Left forelimb (tissue), 1 donor: ENCODE data around the gene LOC128125822.
A peak's percentile ranks its signal among the peaks of the same experiment; 100 is the strongest.
"Not testable (repeated sequence)": the region's sequence is repeated elsewhere in the genome, so short reads cannot be mapped to it uniquely, and the experiment has no call there.

ENCODE experiments used
- DNase-seq: peaks from one replicate; pipeline ENCODE4 v3.0.0-alpha.2; 2018; ENCODE audit warnings: low spot score

Gene LOC128125822

GRCh38 chr6:63582579-63583231, 10.4 kb downstream of the LOC128125822 start:
- no peak for DNase-seq

GRCh38 chr6:63584125-63584514, 11.8 kb downstream of the LOC128125822 start:
- no peak for DNase-seq

GRCh38 chr6:63584566-63584965, 12.3 kb downstream of the LOC128125822 start:
- DNase-seq = no peak

- DNase-seq = not testable (repeated sequence)
These were observed 13.4 kb downstream of the LOC128125822 start for GRCh38 chr6:63585652-63586051.

- DNase-seq = no peak
These were observed 17.7 kb downstream of the LOC128125822 start for GRCh38 chr6:63589952-63590411.

- DNase-seq = no peak
These were observed 20.6 kb downstream of the LOC128125822 start for GRCh38 chr6:63592886-63593285.

- no peak for DNase-seq
These were observed 25.1 kb downstream of the LOC128125822 start for GRCh38 chr6:63597141-63598048.

- DNase-seq = peak; percentile 81
These were observed 26.1 kb downstream of the LOC128125822 start for GRCh38 chr6:63598049-63599036.

- DNase-seq = no peak
These were observed 27.0 kb downstream of the LOC128125822 start for GRCh38 chr6:63599243-63599642.

- no peak for DNase-seq
These were observed 27.9 kb downstream of the LOC128125822 start for GRCh38 chr6:63600136-63600535.

- DNase-seq = no peak
These were observed 37.0 kb downstream of the LOC128125822 start for GRCh38 chr6:63609231-63609630.

GRCh38 chr6:63610944-63611343, 38.7 kb downstream of the LOC128125822 start:
- no peak for DNase-seq

- no peak for DNase-seq
These were observed 39.3 kb downstream of the LOC128125822 start for GRCh38 chr6:63611560-63611959.

GRCh38 chr6:63615590-63615989, 43.3 kb downstream of the LOC128125822 start:
- DNase-seq = no peak
